CD14-positive monocyte (primary cell): ENCODE data around the gene CLDN6. TPM values are rescaled to one million over a fixed set of nuclear protein-coding genes. Genes with fewer than 3 reads are reported as not detected.
"Not testable (repeated sequence)": the region's sequence is repeated elsewhere in the genome, so short reads cannot be mapped to it uniquely, and the experiment has no call there.

Experiments
- DNase-seq, 3 donors: peaks; one replicate each; pipeline ENCODE4 v3.0.0-alpha.2; 2011 to 2022
- H2AFZ ChIP-seq: 2 replicates; pipeline ENCODE4 v1.6.0; 2012; ENCODE audit warnings: mild to moderate bottlenecking, low read depth, low read length, inconsistent platforms; ENCODE audit not compliant: insufficient read depth, poor library complexity, severe bottlenecking
- H3K27ac ChIP-seq, 2 donors: 1 replicate in 1 of 2; 2 replicates in 1 of 2; pipeline ENCODE4 v1.5.1; 2012 to 2013; ENCODE audit warnings: low read length in 2 of 2, control low read depth in 1 of 2, inconsistent platforms in 1 of 2, low read depth in 1 of 2, mild to moderate bottlenecking in 1 of 2
- H3K27me3 ChIP-seq, 2 donors: one replicate each; pipeline versions ENCODE4 v1.6.0 to v1.6.1; 2011 to 2013; ENCODE audit warnings: low read length in 2 of 2; ENCODE audit not compliant: control insufficient read depth in 2 of 2, insufficient read depth in 2 of 2
- H3K36me3 ChIP-seq, 2 donors: replicated peaks in 1 of 2; 1 replicate in 1 of 2; 2 replicates in 1 of 2; pipeline versions ENCODE4 v1.5.1 to v1.6.1; 2012 to 2013; ENCODE audit warnings: low read length in 2 of 2, control low read depth in 1 of 2, inconsistent platforms in 1 of 2, mild to moderate bottlenecking in 1 of 2; ENCODE audit not compliant: insufficient read depth in 2 of 2, control insufficient read depth in 1 of 2
- H3K4me1 ChIP-seq, 2 donors: 1 replicate in 1 of 2; 2 replicates in 1 of 2; pipeline versions ENCODE4 v1.5.1 to v1.6.1; 2012 to 2013; ENCODE audit warnings: low read length in 2 of 2, control low read depth in 1 of 2, inconsistent platforms in 1 of 2, mild to moderate bottlenecking in 1 of 2, moderate library complexity in 1 of 2; ENCODE audit not compliant: insufficient read depth in 2 of 2, control insufficient read depth in 1 of 2
- H3K4me2 ChIP-seq: replicated peaks from 2 replicates; pipeline ENCODE3; 2012; ENCODE audit warnings: low read length, moderate library complexity, mild to moderate bottlenecking; ENCODE audit not compliant: poor library complexity, severe bottlenecking; ENCODE audit errors: extremely low read depth
- H3K4me3 ChIP-seq, 3 experiments: fragments of 200-600 bp in 1 of 3; sonication (generic) in 1 of 3; replicated peaks in 1 of 3; 1 replicate in 2 of 3; 2 replicates in 1 of 3; pipeline ENCODE4 v1.5.1; 2011 to 2013; ENCODE audit warnings: low read length in 3 of 3, mild to moderate bottlenecking in 3 of 3, control low read depth in 2 of 3, low read depth in 2 of 3, inconsistent platforms in 1 of 3, moderate library complexity in 1 of 3
- H3K79me2 ChIP-seq: 2 replicates; pipeline ENCODE4 v1.6.0; 2012; ENCODE audit warnings: mild to moderate bottlenecking, control low read depth, inconsistent platforms, low read length, moderate library complexity; ENCODE audit not compliant: insufficient read depth
- H3K9ac ChIP-seq: 2 replicates; pipeline ENCODE4 v1.6.0; 2017; ENCODE audit warnings: low read length, mild to moderate bottlenecking; ENCODE audit not compliant: insufficient read depth, poor library complexity, severe bottlenecking
- H3K9me3 ChIP-seq, 2 donors: replicated peaks in 1 of 2; 1 replicate in 1 of 2; 2 replicates in 1 of 2; pipeline versions ENCODE4 v1.5.1 to v1.6.1; 2012 to 2013; ENCODE audit warnings: low read length in 2 of 2, control low read depth in 1 of 2; ENCODE audit not compliant: control insufficient read depth in 1 of 2, insufficient read depth in 1 of 2
- H4K20me1 ChIP-seq: 2 replicates; pipeline ENCODE4 v1.6.0; 2012; ENCODE audit warnings: mild to moderate bottlenecking, low read length, control low read depth, moderate library complexity; ENCODE audit not compliant: insufficient read depth
- H3K27ac Mint-ChIP-seq, 7 donors: one replicate each; pipeline ENCODE4 v1.8.0; 2020; ENCODE audit warnings: mild to moderate bottlenecking in 7 of 7, mixed read lengths in 7 of 7, moderate library complexity in 6 of 7, inconsistent platforms in 2 of 7
- H3K27me3 Mint-ChIP-seq, 3 donors: one replicate each; pipeline ENCODE4 v1.8.0; 2021 to 2022; ENCODE audit warnings: low read depth in 3 of 3, mild to moderate bottlenecking in 3 of 3, mixed read lengths in 3 of 3, moderate library complexity in 3 of 3, inconsistent platforms in 1 of 3
- H3K36me3 Mint-ChIP-seq, 2 donors: one replicate each; pipeline ENCODE4 v1.8.0; 2020; ENCODE audit warnings: mixed read lengths in 2 of 2, inconsistent platforms in 1 of 2, mild to moderate bottlenecking in 1 of 2
- H3K4me1 Mint-ChIP-seq: one replicate; pipeline ENCODE4 v1.8.0; 2020; ENCODE audit warnings: mild to moderate bottlenecking, mixed read lengths
- H3K4me3 Mint-ChIP-seq, 2 donors: one replicate each; pipeline ENCODE4 v1.8.0; 2020; ENCODE audit warnings: mild to moderate bottlenecking in 2 of 2, mixed read lengths in 2 of 2, moderate library complexity in 1 of 2
- H3K9me3 Mint-ChIP-seq, 7 donors: one replicate each; pipeline ENCODE4 v1.8.0; 2020 to 2022; ENCODE audit warnings: mixed read lengths in 7 of 7, mild to moderate bottlenecking in 6 of 7, moderate library complexity in 6 of 7, inconsistent platforms in 2 of 7
- CTCF ChIP-seq: fragments of 200-600 bp; IDR thresholded peaks from one replicate; pipeline ENCODE4 v1.8.0; 2022; ENCODE audit warnings: antibody characterized with exemption, mild to moderate bottlenecking
- WGBS: methylation state at CpG from one replicate; pipeline ENCODE4 v1.1.5; 2013; ENCODE audit warnings: missing lambda C conversion rate; ENCODE audit not compliant: insufficient coverage; 5-methylcytosine and 5-hydroxymethylcytosine counted together
- intact Hi-C, 2 donors: fragments of 100-400 bp; cut with micrococcal nuclease; formaldehyde crosslinking; loops; one replicate each; pipeline versions ENCODE4 v1.15.0 to v1.15.1; 2023
- polyA plus RNA-seq, 3 donors: library from polyadenylated mRNA; depleted of rRNA in 1 of 3; unstranded in 2 of 3; stranded (reverse) in 1 of 3; fragments of 300-500 nt in 2 of 3; fragments of >200 nt in 1 of 3; fragmentation: Illumina TruSeq in 2 of 3; gene quantifications; 1 replicate in 2 of 3; 2 replicates in 1 of 3; pipeline ENCODE4 v1.2.3, GENCODE V29; 2012 to 2021

The CLDN6 gene
- polyA plus RNA-seq, 3 donors, result not detected

DNA sequence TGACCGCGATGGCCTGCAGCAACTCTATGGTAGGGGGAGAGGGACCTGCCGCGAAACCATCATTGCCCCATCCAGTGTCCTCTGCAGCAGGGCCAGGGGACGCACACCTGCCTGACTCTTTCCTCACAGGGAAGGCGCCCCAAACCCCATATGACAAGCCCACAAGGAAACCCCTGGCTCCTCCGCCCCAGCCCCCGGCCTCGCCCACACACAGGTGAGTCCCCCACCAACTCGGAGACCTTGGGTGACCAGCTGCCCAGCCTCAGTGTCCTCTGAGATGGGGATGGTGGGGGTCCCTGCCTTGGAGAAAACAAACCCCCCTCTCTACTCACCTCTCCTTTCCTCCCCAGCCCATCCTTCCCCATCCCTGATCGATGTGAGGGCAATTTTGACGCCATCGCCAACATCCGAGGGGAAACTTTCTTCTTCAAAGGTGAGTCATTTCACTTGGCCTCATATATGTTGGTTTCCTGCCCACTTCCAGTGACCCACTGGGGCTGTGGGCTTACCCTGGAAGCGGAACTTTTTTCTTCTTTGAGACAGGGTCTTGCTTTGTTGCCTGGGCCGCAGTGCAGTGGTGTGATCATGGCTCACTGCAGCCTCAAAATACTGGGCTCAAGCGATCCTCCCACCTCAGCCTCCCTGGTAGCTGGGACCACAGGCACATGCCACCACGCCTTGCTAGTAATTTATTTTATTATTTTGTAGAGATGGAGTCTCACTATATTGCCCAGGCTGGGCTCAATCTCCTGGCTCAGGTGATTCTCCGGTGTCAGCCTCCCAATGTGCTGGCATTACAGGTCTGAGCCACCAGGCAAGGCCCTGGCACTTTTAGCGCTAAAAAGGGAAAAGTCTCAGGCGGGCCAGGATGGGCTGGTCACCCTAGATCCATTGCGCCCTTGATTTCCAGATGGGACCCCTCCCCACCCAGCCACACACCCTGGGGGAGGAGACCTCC is 39.5 kb upstream of the CLDN6 start:
- Mint-ChIP-seq H3K9me3 (no peaks in the 10 kb centered on the region), H3K36me3 (peaks cover 11 to 24% of the 10 kb centered on the region in 2 donors), H3K4me1 (peaks cover 61% of the 10 kb centered on the region), H3K4me3 (no peak overlapping the region), H3K27me3 (peaks cover 0 to 6% (median 3%) of the 10 kb centered on the region in 3 donors), H3K27ac (peak overlapping the region in 3 of 7 donors; percentile 12 to 48 (median 13))
- H3K4me2 ChIP-seq, result peak overlapping the region; percentile 100
- peaks cover 74 to 86% of the 10 kb centered on the region in 2 donors for H3K4me1 ChIP-seq
- DNase-seq, result no peak
- no peaks in the 10 kb centered on the region for H3K79me2 ChIP-seq
- no peaks in the 10 kb centered on the region for H3K27me3 ChIP-seq
- H3K4me3 ChIP-seq, result peak overlapping the region in 1 of 3 experiments; percentile 88
- H2AFZ ChIP-seq, result no peak overlapping the region
- no peak for TF ChIP-seq CTCF
- H3K36me3 ChIP-seq, result no peaks in the 10 kb centered on the region
- no peak overlapping the region for H3K27ac ChIP-seq
- H3K9me3 ChIP-seq, result no peaks in the 10 kb centered on the region
- WGBS, result 100% methylated on average over 1 of the region's 22 CpGs
- intact Hi-C loops, result loop anchor here (2.0 to 5.0 kb wide), 2 partner anchors 70 to 71 kb away; no protein-coding TSS in a partner anchor
- no peaks in the 10 kb centered on the region for H4K20me1 ChIP-seq
- H3K9ac ChIP-seq, result no peak overlapping the region

DNA sequence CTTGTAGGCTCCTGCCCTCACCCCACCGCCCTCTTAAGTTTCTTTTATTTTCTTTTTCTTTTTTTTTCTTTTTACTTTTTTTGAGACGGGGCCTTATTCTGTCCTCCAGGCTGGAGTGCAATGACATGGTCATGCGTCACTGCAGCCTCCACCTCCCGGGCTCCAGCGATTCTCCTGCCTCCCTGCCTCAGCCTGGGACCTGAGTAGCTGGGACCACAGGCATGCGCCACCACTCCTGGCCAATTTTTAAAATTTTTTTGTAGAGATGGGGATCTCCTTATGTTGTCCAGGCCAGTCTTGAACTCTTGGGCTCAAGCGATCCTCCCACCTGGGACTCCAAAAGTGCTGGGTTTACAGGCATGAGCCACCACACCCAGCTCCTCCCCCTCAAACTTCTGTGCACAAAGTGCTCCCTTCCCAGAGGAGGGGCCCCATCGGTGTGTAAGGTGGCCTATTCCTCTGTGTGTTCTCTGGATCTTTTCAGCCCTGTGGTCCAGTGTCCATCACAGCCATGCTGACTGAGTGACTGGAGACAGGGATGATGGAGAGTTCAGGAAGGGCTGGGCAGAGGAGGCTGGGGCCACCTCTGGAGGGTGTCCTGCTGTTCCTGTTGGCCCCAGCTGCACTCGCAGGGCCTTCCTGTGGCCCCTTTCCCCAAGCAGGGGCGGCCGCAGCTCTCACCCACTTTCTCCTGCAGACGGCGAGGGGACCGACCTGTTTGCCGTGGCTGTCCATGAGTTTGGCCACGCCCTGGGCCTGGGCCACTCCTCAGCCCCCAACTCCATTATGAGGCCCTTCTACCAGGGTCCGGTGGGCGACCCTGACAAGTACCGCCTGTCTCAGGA is 38.6 kb upstream of the CLDN6 start:
- Histone ChIP-seq H3K9me3 (no peaks in the 10 kb centered on the region), H3K9ac (no peak overlapping the region), H3K4me1 (peaks cover 73 to 86% of the 10 kb centered on the region in 2 donors), H3K36me3 (no peaks in the 10 kb centered on the region), H3K79me2 (no peaks in the 10 kb centered on the region), H3K4me3 (no peak overlapping the region), H3K27me3 (no peaks in the 10 kb centered on the region), H4K20me1 (no peaks in the 10 kb centered on the region), H3K4me2 (no peak overlapping the region), H3K27ac (no peak overlapping the region), H2AFZ (no peak overlapping the region)
- H3K4me1 Mint-ChIP-seq, result peaks cover 61% of the 10 kb centered on the region
- DNase-seq, result no peak
- H3K27ac Mint-ChIP-seq, result peak overlapping the region in 3 of 7 donors; percentile 13 to 48 (median 42)
- 71% methylated on average over 9 of the region's 19 CpGs for WGBS
- no peak overlapping the region for H3K4me3 Mint-ChIP-seq
- peaks cover 15 to 28% of the 10 kb centered on the region in 2 donors for H3K36me3 Mint-ChIP-seq
- intact Hi-C loops, result loop anchor here in 1 of 2 donors (5.0 kb wide), 1 partner anchor 71 kb away; no protein-coding TSS in a partner anchor
- peaks cover 3 to 6% (median 4%) of the 10 kb centered on the region in 3 donors for H3K27me3 Mint-ChIP-seq
- TF ChIP-seq CTCF, result no peak
- no peaks in the 10 kb centered on the region for H3K9me3 Mint-ChIP-seq

DNA sequence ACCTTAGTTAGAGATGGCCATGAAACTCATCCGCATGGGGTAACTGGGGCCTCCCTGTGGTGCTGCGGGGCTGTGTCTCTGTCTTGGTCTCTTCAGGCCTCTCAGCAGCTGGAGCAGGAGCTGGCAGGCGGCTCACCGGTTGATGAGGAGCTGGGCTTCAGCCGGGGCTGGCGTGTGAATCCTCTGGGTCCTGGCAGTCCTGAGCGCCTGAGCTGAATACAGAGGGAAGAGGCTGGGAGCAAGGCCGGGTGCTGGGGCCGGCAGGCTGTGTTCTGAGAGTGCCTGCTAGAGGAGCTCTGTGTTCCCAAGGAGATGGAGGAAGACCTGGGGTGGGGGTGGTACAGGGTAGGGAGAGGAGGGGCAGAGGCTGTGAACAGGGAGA is 37.7 kb upstream of the CLDN6 start:
- H3K36me3 Mint-ChIP-seq, result peaks cover 19 to 33% of the 10 kb centered on the region in 2 donors
- H3K9me3 Mint-ChIP-seq, H3K27me3 ChIP-seq, H3K36me3 ChIP-seq, DNase-seq, H2AFZ ChIP-seq, H3K9ac ChIP-seq, H3K79me2 ChIP-seq, H4K20me1 ChIP-seq, H3K9me3 ChIP-seq: not testable (repeated sequence)
- H3K27ac Mint-ChIP-seq, result peak overlapping the region; percentile 85 to 93 (median 89)
- WGBS, result 86% methylated on average over 9 of the region's 9 CpGs
- peaks cover 79 to 93% of the 10 kb centered on the region in 2 donors for H3K4me1 ChIP-seq
- peak overlapping the region in 1 of 2 donors; percentile 74 for H3K4me3 Mint-ChIP-seq
- intact Hi-C loops, result loop anchor here in 1 of 2 donors (5.0 kb wide), 1 partner anchor 72 kb away; no protein-coding TSS in a partner anchor
- H3K4me2 ChIP-seq, result peak overlapping the region; percentile 64
- H3K4me3 ChIP-seq, result peak overlapping the region in 1 of 3 experiments; percentile 58
- peaks cover 66% of the 10 kb centered on the region for H3K4me1 Mint-ChIP-seq
- H3K27me3 Mint-ChIP-seq, result peaks cover 3 to 10% (median 4%) of the 10 kb centered on the region in 3 donors
- H3K27ac ChIP-seq, result peak overlapping the region; percentile 54 to 78
